Activated CD4-positive, alpha-beta T cell treated with anti-CD3 and anti-CD28 coated beads, Interleukin-2, amount 50 U/mL, for 4 hours (primary cell): Measurements from ENCODE around the gene NRCAM.
"Not testable (repeated sequence)": the region's sequence is repeated elsewhere in the genome, so short reads cannot be mapped to it uniquely, and the experiment has no call there.

Experiments used
- DNase-seq, 2 experiments: peaks; one replicate each; pipeline ENCODE4 v3.0.0-alpha.2; 2020

Gene NRCAM

DNA sequence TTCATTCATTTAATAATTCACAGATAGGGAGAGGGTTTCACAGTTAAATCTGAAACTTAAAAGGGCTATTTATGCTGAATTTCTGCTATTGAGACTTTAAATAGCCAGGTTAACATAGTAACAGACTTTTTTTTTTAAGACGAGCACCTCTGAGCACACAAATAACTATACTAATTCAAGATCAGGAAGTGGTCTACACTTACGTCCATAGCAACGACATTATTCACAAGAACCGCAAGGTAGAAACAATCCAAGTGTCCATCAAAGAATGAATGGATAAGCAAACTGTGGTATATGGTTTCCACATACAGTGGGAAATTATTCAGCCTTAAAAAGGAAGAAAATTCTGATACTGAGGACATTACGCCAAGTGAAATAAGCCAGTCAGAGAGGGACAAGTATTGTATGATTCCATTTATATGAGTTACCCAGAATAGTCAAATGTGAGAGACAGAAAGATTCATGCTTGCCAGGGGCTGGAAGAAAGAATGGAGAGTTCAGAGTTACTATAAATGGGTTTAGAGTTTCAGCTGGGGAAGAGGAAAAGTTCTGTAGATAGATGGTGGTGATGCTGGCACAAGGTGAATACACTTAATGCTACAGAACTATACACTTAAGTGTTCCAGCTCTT, 185.7 kb downstream of the NRCAM start:
- DNase-seq = no peak

DNA sequence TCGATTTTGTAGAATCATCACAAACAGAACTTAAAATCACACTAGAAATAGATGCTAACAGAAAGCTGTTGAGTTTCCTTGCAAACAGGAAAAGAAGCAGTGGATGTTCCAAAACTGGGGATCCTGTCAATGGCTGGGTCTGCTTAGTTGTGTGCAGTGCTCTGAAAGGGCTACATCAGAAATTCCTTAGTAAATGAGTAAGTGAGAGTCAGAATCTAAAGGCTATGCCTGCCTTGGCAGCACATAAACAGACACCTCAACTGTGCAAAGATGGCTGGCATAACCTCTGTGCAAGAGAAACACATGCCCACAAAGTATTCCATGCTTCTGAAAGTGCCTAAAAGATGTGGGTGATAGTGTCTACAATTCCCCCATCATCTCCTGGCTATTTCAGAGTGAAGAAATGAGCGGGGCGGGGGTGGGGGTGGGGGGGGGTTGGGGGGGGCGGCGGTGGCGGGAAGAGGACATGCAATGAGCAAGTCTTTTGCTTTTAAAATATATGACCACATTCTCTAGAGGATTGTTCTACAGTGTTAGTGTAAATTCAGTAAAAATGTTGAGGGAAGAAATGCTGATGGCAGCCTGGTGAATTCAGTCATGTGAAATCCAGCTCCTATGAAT, 187.9 kb downstream of the NRCAM start:
- no peak for DNase-seq

DNA sequence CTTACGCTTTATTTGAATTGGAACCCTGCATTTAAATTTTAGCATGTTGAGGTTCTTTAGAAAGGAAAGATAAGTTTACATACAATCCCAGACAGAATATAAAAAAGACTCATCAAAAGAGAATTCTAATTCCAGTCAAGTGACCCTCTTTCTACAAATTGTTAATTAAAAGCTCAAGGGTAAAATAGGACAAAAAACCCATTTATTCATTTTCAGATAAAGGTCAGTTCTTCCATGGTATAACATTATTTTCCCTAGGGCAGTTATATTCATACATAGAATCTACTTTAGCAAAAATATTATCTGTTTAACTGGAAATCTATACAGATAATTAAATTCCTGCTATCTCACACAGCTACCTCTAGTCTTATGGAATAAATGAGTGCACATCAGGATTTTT, 188.6 kb downstream of the NRCAM start:
- DNase-seq = no peak

DNA sequence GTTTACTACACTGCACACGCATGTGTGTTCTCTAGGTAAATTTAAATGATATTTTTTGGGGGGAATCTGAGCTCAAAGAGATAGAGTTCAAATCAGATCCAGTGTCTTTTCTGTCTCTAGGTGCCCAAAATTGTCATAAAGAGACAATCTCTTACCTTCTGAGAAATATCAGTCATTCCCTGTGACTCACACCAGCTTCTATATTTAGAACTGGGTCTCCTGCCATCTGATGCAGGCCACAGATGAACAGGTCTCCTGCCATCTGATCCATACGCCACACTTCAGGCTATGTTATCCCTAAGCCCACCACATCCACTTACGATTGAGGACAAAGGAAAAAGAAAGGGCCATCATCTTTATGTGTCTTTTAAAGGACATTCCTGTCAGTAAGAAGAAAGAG, 189.7 kb downstream of the NRCAM start:
- DNase-seq = no peak

DNA sequence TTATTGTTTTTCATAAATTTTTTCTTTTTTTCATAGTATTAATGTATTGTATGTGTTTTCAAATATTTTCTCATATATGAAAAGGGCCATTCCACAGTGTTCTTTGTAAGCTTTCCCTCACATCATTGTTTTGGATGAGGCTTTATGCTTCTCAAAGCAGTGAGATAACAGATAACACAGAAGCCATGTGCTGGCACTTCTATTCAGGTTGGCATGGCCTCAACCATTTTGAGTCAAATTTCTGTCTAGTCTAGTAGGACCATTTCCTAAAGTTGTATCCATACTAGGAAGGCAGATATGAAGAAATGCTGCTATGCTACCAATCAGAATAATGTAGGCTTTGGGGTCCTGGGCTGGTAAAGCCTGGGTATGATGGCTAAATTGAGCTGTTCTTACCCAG, 190.2 kb downstream of the NRCAM start:
- no peak for DNase-seq

DNA sequence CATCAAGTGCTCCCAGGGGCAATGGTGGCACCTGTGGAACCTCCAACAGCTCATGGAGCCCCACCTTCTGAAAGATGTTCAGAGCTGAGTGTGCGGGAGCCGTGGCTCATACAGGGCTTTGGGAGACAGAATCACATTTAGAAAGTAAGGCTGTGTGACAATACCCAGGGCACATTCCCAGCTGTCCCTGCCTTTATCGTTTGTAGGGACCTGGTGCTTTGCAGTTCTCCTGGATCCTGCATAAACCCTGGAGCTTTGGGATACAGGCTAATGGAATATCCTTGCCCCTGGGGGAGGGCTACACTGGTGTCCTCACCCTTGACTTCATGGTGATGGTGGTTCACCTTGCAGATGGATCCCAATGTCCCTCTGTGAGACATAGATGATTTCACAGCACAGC, 191.2 kb downstream of the NRCAM start:
- DNase-seq = no peak

DNA sequence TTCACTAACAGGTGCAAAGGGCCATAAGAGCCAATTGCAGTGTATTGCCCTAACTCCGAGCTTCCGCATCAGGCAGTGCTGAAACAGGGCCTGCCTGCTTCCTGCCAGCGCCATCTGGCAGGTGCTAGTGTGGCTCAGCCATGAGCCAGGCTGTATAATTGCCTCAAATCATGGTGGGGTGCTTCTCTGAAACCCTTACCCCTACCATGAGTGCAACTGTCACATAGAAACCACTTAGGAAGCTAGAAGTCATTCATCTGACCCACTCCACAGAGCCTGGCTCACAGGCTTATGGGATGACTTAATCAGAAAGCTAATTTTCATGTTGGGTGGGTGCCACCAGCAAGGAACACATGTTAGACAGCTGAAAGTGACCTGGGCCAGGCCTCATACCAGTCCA, 192.8 kb downstream of the NRCAM start:
- no peak for DNase-seq

DNA sequence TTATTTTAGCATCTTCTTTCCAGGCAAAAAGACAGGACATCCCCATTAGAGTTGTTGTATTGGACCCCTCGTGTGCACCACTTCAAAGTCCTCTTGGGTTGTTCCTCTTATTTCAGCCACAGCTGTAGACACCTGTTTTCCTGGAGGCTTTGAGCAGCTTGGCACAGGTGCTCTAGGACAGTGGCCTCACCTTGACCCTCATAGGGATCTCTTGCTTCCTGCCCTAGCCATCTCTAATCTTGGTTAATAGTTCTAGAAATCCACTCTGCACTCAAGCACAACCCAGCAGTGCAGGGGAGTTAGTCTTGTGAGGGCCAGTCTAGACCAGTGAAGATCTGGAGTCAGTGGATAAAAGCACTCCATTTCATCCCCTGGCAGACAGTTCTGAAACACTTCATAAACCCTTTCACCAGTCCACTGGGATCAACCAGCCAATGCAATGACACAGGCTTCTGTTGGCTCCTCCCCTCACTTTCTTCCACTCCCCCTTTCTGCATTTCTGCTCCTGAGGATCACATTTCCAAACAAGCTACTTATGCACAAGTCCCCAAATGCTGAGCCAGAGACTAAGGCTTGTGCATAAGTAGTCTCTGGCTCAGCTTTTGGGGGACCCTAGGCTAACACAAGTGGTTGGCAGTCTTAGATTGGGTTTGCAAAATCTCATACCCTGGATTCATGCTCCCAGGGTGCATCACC, 194.5 kb downstream of the NRCAM start:
- DNase-seq = no peak

DNA sequence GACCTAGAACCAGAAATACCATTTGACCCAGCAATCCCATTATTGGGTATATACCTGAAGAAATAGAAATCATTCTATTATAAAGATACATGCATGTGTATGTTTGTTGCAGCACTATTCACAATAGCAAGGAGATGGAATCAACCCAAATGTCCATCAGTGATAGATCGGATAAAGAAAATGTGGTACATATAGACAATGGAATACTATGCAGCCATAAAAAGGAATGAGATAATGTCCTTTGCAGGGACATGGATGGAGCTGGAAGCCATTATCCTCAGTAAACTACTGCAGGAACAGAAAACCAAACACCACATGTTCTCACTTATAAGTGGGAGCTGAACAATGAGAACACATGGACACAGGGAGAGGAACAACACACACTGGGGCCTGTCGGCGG, 196.8 kb downstream of the NRCAM start:
- DNase-seq = not testable (repeated sequence)

DNA sequence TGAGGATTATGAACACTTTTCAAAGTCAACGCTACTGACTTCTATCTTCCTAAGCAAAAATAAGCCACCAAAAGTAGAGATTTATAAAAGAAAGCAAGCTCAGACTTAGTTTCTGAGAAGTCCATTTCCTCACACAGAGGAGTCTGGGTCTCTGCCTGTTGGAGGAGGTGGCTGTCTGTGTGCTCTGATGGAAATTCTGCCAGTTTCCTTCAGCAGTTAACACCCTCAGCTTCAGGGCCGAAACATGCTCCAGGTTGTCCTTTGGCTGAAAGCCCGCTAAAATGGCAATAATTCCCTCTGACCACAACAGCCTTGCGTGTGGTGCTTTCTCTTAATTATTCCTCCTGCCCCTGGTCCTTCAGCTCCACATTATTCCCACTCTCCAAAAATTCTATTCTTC, 198.3 kb downstream of the NRCAM start:
- no peak for DNase-seq

DNA sequence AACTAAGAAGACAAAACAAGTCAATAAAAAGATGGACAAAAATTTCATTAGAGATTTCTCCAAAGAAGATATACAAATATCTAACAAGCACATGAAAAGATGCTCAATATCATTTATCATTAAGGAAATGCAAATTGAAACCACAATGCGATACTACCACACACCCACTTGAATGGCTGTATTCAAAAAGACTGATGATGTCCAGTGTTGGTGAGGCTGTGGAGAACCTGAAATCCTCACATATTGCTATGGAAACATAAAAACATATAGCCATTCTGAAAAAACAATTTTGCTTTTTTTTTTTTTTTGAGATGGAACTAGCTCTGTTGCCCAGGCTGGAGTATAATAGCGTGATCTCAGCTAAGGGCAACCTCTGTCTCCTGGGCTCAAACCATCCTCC, 202.0 kb downstream of the NRCAM start:
- no peak for DNase-seq

DNA sequence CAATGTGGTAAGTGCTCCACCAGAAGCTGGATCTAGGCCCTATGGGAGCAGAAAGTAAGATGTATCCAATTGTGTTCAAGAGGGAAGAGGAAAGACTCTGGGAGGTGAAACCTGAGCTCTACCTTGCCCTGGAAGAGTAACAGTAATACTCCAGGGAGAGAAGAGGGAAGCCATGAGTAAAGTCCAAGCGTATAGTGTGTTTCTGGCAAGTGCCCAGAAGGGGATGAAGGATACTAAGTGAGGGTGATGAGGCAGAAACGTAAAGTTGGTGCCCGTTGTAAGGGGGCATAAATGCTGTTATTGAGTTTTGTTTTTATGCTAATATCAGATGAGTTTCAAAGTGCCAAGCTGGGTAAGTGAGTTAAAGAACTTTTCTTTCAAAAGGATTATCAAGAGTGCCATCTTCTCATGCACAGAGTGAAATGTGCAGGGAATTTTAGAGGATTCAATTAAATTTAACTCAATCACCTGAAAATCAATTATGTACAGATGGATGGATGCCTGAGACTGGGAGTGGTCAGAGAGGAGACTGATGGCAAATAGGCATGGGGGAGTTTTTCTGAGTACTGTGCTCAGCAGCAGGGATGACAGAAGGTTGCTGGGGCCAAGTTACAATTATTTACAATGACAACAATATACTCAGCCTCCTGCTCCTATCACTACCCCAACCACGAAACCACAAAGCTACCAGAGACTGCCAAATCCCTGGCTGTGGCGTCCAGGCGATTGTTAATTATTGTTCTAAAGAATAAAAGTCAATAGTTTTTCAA, 202.8 kb downstream of the NRCAM start:
- DNase-seq = no peak

DNA sequence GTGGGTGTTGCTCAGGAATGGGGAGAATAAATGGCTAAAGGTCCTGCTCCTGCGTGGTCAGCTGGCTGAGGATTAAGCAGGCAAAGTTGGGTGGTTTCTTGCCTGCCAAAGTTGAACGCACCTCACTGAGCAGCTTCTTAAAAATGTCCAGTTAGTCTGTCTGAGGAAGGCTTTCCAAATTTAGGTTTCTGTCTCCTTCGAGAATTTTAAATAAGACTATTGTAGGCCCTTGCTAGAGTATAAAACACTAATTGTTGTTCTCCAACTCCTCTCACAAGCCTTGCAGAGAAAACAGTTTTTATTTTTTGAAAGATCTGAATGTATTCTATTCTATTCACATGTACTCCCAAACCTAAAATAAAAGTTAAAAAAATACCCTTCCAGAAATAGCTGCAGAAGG, 204.1 kb downstream of the NRCAM start:
- no peak for DNase-seq

DNA sequence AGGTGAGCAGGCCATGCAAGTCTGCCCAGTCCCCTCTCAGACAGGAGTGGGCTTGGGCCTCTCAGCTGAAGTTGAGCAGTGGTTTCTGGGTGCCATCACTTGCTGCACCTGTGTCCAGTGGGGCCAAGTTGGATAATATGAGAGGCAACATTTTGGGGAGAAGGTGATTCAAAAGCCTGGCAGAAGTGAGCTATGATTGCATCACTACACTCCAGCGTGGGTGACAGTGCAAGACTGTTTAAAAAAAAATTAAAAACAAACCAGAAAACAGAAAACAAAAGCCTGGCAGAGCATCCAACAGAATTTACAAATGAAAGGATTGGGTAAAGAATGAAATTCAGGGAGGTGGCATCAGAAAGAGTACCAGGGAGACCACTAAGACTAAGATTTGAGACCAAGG, 204.5 kb downstream of the NRCAM start:
- DNase-seq = no peak

DNA sequence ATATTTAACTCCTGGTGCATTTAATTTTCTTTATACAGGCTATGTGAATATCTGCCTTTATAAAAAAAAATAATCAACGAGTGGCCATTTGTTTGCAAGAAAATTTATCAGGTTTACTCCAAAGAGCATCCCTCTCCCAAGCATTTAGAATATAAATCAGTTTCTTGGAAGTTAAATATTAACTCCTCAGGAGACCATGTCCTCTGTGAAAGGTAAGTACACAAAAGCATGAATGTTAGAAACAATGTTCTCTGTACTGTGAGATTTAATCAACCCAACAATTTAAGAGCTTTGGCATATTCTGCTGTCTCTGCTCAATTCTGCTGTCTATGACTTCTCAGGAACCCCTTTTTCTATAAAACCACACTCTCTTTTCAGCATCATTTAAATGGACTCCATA, 206.8 kb downstream of the NRCAM start:
- DNase-seq = no peak

DNA sequence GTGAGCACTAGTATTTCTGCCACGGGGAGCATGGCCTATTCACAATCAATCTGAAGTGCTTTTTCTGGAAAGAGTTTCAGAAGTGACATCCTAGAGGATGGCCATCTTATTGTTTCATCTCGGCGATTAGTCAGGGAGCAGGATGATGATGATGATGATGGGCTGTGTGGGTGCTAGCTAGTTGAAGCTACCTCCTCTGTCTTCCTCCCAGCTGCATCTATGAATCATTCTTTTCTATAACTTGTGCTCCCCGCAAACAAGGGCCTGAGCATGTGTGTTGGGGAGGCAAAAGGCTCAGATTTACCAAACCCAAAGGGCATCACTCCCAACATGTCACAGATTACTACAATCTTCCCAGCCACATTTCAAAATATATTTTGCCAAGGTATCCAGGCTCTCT, 207.4 kb downstream of the NRCAM start:
- DNase-seq = no peak

DNA sequence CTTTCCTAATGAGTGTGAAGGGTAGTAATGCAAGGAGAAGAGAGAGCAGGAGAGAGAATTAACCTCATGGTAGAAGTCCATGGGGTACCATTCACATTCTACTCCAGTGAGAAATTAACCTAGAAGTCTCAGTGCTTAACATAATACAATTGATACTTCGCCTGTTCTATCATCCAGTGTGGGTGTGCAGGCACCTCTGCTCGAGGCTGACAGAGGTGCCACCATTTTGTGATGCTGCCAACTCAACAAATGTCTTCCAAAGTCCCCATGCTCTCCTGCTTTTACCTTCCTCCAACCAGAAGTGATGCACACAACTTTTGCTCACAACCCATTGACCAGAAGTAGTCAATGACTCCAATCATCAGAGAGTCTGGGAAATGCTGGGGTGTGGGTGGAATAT, 207.8 kb downstream of the NRCAM start:
- no peak for DNase-seq

DNA sequence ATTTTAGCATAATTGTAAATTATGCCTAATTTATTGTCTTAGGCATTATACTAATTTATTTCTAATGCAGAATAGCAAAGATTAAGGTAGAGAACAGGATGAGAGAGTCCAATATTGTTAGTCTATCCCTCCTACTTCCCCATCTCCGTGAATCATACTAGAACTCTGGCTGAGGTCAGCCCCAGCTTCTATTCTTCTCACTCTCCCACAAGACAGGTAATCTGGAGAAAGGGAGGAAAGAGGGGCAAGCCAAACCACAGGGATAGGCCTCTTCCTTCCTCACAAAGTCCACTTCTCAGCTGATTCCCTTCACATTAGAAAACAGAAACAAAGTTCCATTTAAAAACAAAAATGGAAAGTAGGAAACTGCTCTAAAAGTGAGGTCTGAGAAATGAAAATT, 208.6 kb downstream of the NRCAM start:
- no peak for DNase-seq

DNA sequence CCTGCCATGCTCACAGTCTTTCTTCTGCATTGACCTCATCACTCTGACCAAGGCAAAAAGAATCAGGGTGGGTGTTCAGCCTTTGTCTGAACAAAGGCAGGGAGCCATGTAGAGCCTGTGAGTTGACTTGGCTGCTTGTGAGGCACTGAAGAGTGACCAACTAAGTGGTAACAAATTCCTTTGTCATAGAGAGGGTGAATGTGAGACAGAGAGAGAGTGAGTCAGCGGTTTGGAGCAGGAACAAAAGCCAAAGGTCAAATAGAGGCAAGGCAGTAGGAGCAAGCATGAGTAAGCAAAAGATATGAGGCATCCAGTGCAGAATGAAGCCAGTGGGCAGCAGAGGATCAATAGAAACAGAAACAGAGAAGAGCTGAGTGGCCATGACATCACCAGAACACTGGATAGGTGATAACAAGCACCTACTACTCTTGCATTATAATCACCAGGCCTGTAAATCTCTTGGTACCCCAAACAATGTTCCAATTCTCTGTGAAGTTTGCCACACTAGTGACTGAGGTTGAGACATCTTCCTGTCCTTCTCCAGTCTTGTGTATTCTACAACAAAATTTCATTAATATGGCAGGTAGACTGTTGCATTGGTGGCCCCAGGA, 209.9 kb downstream of the NRCAM start:
- no peak for DNase-seq

DNA sequence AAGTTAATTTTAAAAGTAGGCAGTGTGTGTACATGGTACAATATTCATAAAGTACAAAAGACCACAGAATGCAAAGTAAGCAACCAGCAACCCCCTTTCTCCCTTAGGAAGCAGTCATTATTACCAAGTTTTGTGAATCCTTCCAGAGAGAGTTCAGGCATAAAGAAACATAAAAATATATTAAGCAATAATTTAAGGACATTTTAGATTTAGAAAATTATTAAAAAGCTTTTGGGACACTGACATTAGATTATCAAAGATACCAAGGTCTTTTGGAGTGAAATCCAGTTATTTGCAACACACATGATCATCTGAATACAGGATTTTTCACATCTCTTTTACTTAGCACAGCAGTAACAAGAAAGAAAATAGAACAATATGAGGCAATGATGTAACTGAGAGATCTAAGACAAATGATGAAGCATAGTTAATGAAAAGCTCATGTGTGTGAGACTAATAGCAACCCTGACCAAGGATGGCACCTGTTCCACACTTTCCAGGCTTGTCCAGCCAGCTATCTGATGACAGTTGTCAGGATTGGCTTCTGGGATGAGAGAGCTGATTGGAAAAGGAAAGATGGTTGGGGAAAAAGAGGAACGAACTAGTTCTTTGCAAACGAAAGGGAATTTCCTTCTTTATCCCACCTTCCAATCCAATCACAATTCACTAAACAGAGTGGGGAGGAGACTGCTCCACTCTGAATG, 210.6 kb downstream of the NRCAM start:
- DNase-seq = no peak

DNA sequence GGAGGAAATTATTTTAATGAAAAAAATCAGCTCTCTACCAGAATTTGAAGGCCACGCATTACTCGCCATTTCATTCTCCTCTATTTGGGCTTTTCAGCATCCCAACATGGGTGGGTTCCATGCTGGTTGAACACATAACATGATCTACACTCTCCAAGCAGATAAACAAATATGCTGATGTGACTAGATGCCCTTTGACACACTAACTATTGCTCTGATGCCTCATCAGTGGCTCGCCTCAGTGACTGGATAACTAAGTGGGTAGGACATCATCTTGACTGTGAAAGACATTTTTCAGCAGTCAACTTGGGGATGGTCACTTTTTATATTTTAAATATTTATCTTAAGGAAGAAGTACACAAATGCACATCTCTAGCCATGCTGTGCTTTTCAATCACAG, 212.1 kb downstream of the NRCAM start:
- no peak for DNase-seq

DNA sequence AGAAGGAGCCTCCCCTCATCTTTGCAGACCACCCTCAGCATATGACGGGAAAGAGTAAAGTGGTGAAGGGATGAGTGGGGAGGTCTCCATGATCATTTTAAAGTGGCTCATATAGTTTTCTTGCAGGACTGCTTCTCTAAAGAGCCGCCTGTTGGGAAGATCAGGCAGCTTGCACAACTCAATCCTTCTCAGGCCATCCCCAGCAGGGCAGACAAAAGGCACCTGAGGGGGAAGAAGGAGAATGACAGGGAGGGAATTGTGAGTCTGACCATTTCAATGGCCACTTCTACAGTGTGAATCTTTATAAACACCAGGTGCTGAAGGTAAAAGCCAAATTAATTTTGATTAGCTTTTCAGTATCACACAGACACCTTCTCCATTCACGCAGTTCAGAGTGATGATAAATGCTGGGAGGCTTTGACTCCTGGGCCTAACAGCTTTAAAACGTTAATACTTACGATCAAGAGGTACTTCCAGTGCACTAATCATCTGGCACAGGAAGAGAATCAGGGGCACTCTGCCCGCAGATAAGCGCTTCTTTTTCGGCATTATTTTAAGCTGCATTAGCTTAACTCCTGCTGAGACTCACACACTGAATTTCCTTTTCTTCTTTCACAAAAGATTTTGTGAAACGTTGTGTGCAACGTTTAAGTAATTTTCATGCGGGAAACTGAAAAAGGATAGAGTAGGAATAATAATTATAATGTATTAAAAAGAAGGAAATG, 216.6 kb downstream of the NRCAM start:
- no peak for DNase-seq
